Measurements from ENCODE around the gene HM13. TPM values are rescaled to one million over a fixed set of nuclear protein-coding genes. Genes with fewer than 3 reads are reported as not detected.

The HM13 gene
- total and polyA plus RNA-seq, 2 of the 13 experiments (the other 11 are each of a cell fraction or from before 2014, with no cell fraction given), result 118 to 243 TPM

DNA sequence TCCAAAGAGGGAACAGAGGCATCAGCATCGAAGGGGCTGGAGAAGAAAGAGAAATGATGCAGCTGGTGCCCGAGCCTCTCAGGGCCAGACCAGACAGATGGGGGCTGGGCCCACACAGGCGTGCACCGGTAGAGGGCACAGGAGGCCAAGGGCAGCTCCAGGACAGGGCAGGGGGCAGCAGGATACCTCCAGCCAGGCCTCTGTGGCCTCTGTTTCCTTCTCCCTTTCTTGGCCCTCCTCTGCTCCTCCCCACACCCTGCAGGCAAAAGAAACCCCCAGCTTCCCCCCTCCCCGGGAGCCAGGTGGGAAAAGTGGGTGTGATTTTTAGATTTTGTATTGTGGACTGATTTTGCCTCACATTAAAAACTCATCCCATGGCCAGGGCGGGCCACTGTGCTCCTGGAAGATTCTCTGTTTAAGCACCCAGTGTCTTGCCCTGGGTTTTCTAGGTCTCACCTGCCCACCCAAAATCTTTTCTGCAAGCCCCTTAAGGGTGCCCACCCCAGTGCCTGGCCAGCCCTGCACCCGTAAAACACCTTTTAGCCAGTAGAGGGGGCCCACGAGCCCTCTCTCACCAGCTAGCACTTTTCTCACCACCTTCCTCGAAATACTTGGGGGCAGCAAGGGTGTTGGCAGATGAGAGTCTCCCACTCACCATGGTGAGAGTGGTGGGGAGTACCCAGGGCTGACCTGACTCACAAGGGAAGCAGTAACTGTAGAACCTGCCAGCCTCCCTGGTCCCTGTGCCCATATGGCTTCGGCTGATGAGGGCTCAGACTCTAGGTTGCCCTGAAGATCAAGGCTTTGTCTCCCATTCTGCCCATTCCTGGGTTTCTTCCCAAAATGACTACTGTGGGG is 55.1 kb downstream of the HM13 start (continued):
- TF ChIP-seq ZNF510 (CRISPR knock-in tag; IDR thresholded peaks at IDR 0.05; ENCODE audit: low read depth), result peak; percentile 82; the same call in 1 of the 2 replicates
- TF ChIP-seq, protein P1, sequence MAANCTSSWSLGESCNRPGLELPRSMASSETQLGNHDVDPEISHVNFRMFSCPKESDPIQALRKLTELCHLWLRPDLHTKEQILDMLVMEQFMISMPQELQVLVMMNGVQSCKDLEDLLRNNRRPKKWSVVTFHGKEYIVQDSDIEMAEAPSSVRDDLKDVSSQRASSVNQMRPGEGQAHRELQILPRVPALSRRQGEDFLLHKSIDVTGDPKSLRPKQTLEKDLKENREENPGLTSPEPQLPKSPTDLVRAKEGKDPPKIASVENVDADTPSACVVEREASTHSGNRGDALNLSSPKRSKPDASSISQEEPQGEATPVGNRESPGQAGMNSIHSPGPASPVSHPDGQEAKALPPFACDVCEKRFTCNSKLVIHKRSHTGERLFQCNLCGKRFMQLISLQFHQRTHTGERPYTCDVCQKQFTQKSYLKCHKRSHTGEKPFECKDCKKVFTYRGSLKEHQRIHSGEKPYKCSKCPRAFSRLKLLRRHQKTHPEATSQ (CRISPR knock-in tag; IDR thresholded peaks at IDR 0.05; ENCODE audit: borderline replicate concordance), result 0 out of 2 replicates have a peak, but pooled peaks have one; percentile 58
- 0 out of 2 replicates have a peak, but pooled peaks have one; percentile 40 for TF ChIP-seq ZSCAN25 (CRISPR knock-in tag; IDR thresholded peaks at IDR 0.05)
- 0 out of 2 replicates have a peak, but pooled peaks have one; percentile 42 for TF ChIP-seq MXD4 (CRISPR knock-in tag; IDR thresholded peaks at IDR 0.05)
- TF ChIP-seq ZNF564 (CRISPR knock-in tag; IDR thresholded peaks at IDR 0.05), result no peak
- peak; percentile 36; the same call in 1 of the 2 replicates for TF ChIP-seq HOXA5 (CRISPR knock-in tag; IDR thresholded peaks at IDR 0.05)
- TF ChIP-seq NFE2L2 (IDR thresholded peaks at IDR 0.05; ENCODE audit: low read length), result no peak
- no peak for TF ChIP-seq ZNF431 (CRISPR knock-in tag; IDR thresholded peaks at IDR 0.05; ENCODE audit: borderline replicate concordance, low read depth)
- no peak for TF ChIP-seq ZNF44 (CRISPR knock-in tag; IDR thresholded peaks at IDR 0.05)
- no peak for TF ChIP-seq SCMH1 (CRISPR knock-in tag; IDR thresholded peaks at IDR 0.05; ENCODE audit: borderline replicate concordance)
- TF ChIP-seq FOSL2 (CRISPR knock-in tag; IDR thresholded peaks at IDR 0.05), result peak; percentile 52
- peak; percentile 75; the same call in 1 of the 2 replicates for TF ChIP-seq ATF7-NPFF (CRISPR knock-in tag; IDR thresholded peaks at IDR 0.05; ENCODE audit: low read depth)
- TF ChIP-seq, protein P2, sequence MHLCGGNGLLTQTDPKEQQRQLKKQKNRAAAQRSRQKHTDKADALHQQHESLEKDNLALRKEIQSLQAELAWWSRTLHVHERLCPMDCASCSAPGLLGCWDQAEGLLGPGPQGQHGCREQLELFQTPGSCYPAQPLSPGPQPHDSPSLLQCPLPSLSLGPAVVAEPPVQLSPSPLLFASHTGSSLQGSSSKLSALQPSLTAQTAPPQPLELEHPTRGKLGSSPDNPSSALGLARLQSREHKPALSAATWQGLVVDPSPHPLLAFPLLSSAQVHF (CRISPR knock-in tag; IDR thresholded peaks at IDR 0.05), result no peak
- TF ChIP-seq EP300 (IDR thresholded peaks at IDR 0.05; ENCODE audit: low read depth in 2 of 2, low read length in 2 of 2), result peak in 1 of 2 experiments; percentile 26; a peak in 1 of 4 replicates
- no peak; the same call in 1 of the 2 replicates for TF ChIP-seq EP300 (CRISPR knock-in tag; IDR thresholded peaks at IDR 0.05; ENCODE audit: borderline replicate concordance)
- TF ChIP-seq, protein P3, sequence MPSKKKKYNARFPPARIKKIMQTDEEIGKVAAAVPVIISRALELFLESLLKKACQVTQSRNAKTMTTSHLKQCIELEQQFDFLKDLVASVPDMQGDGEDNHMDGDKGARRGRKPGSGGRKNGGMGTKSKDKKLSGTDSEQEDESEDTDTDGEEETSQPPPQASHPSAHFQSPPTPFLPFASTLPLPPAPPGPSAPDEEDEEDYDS (CRISPR knock-in tag; IDR thresholded peaks at IDR 0.05), result 0 out of 2 replicates have a peak, but pooled peaks have one; percentile 12
- no peak for TF ChIP-seq SYNCRIP (IDR thresholded peaks at IDR 0.05; ENCODE audit: insufficient read depth, low read depth, low read length)
- TF ChIP-seq ZNF816 (CRISPR knock-in tag; IDR thresholded peaks at IDR 0.05; ENCODE audit: borderline replicate concordance), result 0 out of 2 replicates have a peak, but pooled peaks have one; percentile 33
- TF ChIP-seq, protein P4, sequence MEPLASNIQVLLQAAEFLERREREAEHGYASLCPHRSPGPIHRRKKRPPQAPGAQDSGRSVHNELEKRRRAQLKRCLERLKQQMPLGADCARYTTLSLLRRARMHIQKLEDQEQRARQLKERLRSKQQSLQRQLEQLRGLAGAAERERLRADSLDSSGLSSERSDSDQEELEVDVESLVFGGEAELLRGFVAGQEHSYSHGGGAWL (CRISPR knock-in tag; IDR thresholded peaks at IDR 0.05), result no peak
- TF ChIP-seq, protein P5, sequence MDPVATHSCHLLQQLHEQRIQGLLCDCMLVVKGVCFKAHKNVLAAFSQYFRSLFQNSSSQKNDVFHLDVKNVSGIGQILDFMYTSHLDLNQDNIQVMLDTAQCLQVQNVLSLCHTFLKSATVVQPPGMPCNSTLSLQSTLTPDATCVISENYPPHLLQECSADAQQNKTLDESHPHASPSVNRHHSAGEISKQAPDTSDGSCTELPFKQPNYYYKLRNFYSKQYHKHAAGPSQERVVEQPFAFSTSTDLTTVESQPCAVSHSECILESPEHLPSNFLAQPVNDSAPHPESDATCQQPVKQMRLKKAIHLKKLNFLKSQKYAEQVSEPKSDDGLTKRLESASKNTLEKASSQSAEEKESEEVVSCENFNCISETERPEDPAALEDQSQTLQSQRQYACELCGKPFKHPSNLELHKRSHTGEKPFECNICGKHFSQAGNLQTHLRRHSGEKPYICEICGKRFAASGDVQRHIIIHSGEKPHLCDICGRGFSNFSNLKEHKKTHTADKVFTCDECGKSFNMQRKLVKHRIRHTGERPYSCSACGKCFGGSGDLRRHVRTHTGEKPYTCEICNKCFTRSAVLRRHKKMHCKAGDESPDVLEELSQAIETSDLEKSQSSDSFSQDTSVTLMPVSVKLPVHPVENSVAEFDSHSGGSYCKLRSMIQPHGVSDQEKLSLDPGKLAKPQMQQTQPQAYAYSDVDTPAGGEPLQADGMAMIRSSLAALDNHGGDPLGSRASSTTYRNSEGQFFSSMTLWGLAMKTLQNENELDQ (CRISPR knock-in tag; IDR thresholded peaks at IDR 0.05; ENCODE audit: borderline replicate concordance), result 0 out of 2 replicates have a peak, but pooled peaks have one; percentile 11
- peak; percentile 6; the same call in 1 of the 2 replicates for TF ChIP-seq ZNF24 (IDR thresholded peaks at IDR 0.05)
- peak; percentile 90 for TF ChIP-seq ZNF543 (CRISPR knock-in tag; IDR thresholded peaks at IDR 0.05)
- peak; percentile 77; the same call in 1 of the 2 replicates for TF ChIP-seq GTF3A (CRISPR knock-in tag; conservative IDR thresholded peaks at IDR 0.05)
- TF ChIP-seq BORCS8-MEF2B (CRISPR knock-in tag; IDR thresholded peaks at IDR 0.05), result peak; percentile 65; the same call in 1 of the 2 replicates

Data from HepG2 (cell line).